CD4-positive, alpha-beta memory T cell (primary cell): ENCODE measurements around the gene DAP. TPM values are rescaled to one million over a fixed set of nuclear protein-coding genes. Genes with fewer than 3 reads are reported as not detected.

ENCODE experiments used
- CTCF ChIA-PET: fragments of 350-600 bp; sonication (Branson Sonifier 250); formaldehyde crosslinking; loops from one replicate; lab custom pipeline; 2021; ENCODE audit warnings: inconsistent platforms; ENCODE audit not compliant: partially characterized antibody; lab: Charles Lee
- POLR2A ChIA-PET: fragments of 350-600 bp; sonication (Branson Sonifier 250); formaldehyde crosslinking; loops from one replicate; lab custom pipeline; 2021; ENCODE audit not compliant: partially characterized antibody; lab: Charles Lee
- DNase-seq, 5 donors: peaks; one replicate each; pipeline versions ENCODE4 v3.0.0 to v3.0.0-alpha.2; 2020 to 2022; ENCODE audit warnings: mixed read lengths in 1 of 5
- H3K27ac ChIP-seq: one replicate; pipeline ENCODE4 v1.7.0; 2013; ENCODE audit warnings: low read depth, low read length
- H3K27me3 ChIP-seq: 2 replicates; pipeline ENCODE4 v1.7.0; 2013; ENCODE audit warnings: mild to moderate bottlenecking, low read length, moderate library complexity; ENCODE audit not compliant: insufficient read depth
- H3K36me3 ChIP-seq: 2 replicates; pipeline ENCODE4 v1.7.0; 2013; ENCODE audit warnings: mild to moderate bottlenecking, low read length, moderate library complexity; ENCODE audit not compliant: insufficient read depth
- H3K4me1 ChIP-seq: 2 replicates; pipeline ENCODE4 v1.7.0; 2013; ENCODE audit warnings: mild to moderate bottlenecking, low read length, moderate library complexity; ENCODE audit not compliant: insufficient read depth
- H3K4me3 ChIP-seq, 2 donors: one replicate each; pipeline ENCODE4 v1.7.0; 2013; ENCODE audit warnings: low read length in 2 of 2, mild to moderate bottlenecking in 1 of 2
- H3K9me3 ChIP-seq, 2 donors: one replicate each; pipeline ENCODE4 v1.7.0; 2013; ENCODE audit warnings: low read length in 2 of 2, control low read depth in 1 of 2; ENCODE audit not compliant: control insufficient read depth in 1 of 2
- H3K27ac Mint-ChIP-seq, 7 donors: one replicate each; pipeline ENCODE4 v1.8.0; 2020 to 2021; ENCODE audit warnings: mixed read lengths in 7 of 7, mild to moderate bottlenecking in 6 of 7, inconsistent platforms in 3 of 7, moderate library complexity in 3 of 7
- H3K27me3 Mint-ChIP-seq, 2 donors: one replicate each; pipeline ENCODE4 v1.8.0; 2020 to 2021; ENCODE audit warnings: mixed read lengths in 2 of 2
- H3K36me3 Mint-ChIP-seq, 2 donors: one replicate each; pipeline ENCODE4 v1.8.0; 2020 to 2021; ENCODE audit warnings: mixed read lengths in 2 of 2, inconsistent platforms in 1 of 2, mild to moderate bottlenecking in 1 of 2
- H3K4me1 Mint-ChIP-seq, 4 donors: one replicate each; pipeline ENCODE4 v1.8.0; 2020 to 2021; ENCODE audit warnings: mixed read lengths in 4 of 4, mild to moderate bottlenecking in 1 of 4
- H3K4me3 Mint-ChIP-seq, 8 donors: one replicate each; pipeline ENCODE4 v1.8.0; 2020 to 2021; ENCODE audit warnings: mixed read lengths in 8 of 8, mild to moderate bottlenecking in 7 of 8, moderate library complexity in 6 of 8, inconsistent platforms in 3 of 8
- H3K9me3 Mint-ChIP-seq, 8 donors: one replicate each; pipeline ENCODE4 v1.8.0; 2020 to 2021; ENCODE audit warnings: mixed read lengths in 8 of 8, mild to moderate bottlenecking in 5 of 8, inconsistent platforms in 3 of 8, moderate library complexity in 1 of 8
- intact Hi-C: fragments of 100-400 bp; cut with micrococcal nuclease; formaldehyde crosslinking; loops from one replicate; pipeline ENCODE4 v1.15.1; 2023
- polyA plus RNA-seq, 2 donors: library from polyadenylated mRNA; unstranded; fragments of 300-500 nt; fragmentation: Illumina TruSeq; gene quantifications; one replicate each; pipeline ENCODE4 v1.2.3, GENCODE V29; 2021
- total RNA-seq, 2 experiments: library from RNA; stranded (reverse); gene quantifications; one replicate each; pipeline ENCODE4 v1.2.3, GENCODE V29; 2021

DAP gene
- total and polyA plus RNA-seq, 4 experiments from 2014 or later = 39.0 to 88.1 (median 39.4) TPM

DNA sequence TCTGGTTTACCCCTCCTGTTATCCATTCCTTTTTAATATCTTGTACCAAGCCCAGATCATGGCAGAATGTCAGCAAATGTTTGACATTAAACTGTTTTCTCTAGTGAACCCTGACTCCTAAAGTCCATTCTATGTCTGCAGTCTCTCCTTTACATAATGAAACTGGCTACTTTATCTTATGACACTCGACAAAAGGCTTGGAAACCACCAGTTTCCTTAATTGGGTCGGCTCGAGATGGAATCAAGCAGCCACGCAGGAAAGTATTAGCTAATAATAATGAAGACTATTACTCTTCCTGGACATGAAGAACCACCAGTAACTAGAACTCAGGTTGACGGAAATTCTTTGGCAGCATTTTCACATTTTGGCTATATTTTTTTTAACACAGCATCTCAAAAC is 17.5 kb downstream of the DAP start:
- no peaks in the 10 kb centered on the region for H3K27me3 Mint-ChIP-seq
- peak overlapping the region in 1 of 8 donors; percentile 5 for H3K4me3 Mint-ChIP-seq
- H3K27ac Mint-ChIP-seq = no peak overlapping the region
- Histone ChIP-seq H3K27ac (no peak overlapping the region), H3K36me3 (peaks cover 22% of the 10 kb centered on the region), H3K27me3 (no peaks in the 10 kb centered on the region), H3K4me3 (no peak overlapping the region), H3K4me1 (no peaks in the 10 kb centered on the region), H3K9me3 (no peaks in the 10 kb centered on the region)
- ChIA-PET POLR2A (no interaction called here), CTCF (no interaction called here)
- intact Hi-C loops = no loop called here
- peaks cover 0 to 12% (median 3%) of the 10 kb centered on the region in 8 donors for H3K9me3 Mint-ChIP-seq
- peaks cover 4 to 14% (median 6%) of the 10 kb centered on the region in 4 donors for H3K4me1 Mint-ChIP-seq
- peaks cover 87 to 88% of the 10 kb centered on the region in 2 donors for H3K36me3 Mint-ChIP-seq
- no peak for DNase-seq

DNA sequence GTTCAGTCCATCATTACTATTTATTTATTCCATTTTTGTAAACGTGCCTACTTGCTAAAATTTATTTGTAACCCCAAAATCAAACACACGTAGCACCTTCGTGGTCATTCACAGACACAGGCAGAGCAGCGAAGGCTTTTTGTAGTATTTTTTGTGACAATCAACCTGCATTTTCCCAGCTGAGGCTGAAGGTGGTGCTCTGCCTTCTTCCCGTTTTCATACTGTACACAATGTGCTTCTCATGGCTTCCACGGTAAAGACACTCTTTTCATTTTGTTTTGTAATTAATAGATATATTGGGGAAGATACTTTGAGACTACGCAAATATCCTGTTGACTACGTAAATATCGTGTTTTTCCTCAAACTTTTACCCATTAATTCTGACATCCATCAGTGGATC is 19.4 kb downstream of the DAP start:
- intact Hi-C loops = no loop called here
- Mint-ChIP-seq H3K27me3 (no peaks in the 10 kb centered on the region), H3K27ac (no peak overlapping the region), H3K9me3 (peaks cover 0 to 12% (median 3%) of the 10 kb centered on the region in 8 donors), H3K36me3 (peaks cover 81 to 82% of the 10 kb centered on the region in 2 donors), H3K4me3 (no peak overlapping the region), H3K4me1 (peaks cover 6 to 22% (median 8%) of the 10 kb centered on the region in 4 donors)
- DNase-seq = no peak
- no peaks in the 10 kb centered on the region for H3K27me3 ChIP-seq
- H3K36me3 ChIP-seq = peaks cover 14% of the 10 kb centered on the region
- no peaks in the 10 kb centered on the region for H3K9me3 ChIP-seq
- no peak overlapping the region for H3K27ac ChIP-seq
- no peak overlapping the region for H3K4me3 ChIP-seq
- POLR2A ChIA-PET = no interaction called here
- no peaks in the 10 kb centered on the region for H3K4me1 ChIP-seq
- CTCF ChIA-PET = no interaction called here

DNA sequence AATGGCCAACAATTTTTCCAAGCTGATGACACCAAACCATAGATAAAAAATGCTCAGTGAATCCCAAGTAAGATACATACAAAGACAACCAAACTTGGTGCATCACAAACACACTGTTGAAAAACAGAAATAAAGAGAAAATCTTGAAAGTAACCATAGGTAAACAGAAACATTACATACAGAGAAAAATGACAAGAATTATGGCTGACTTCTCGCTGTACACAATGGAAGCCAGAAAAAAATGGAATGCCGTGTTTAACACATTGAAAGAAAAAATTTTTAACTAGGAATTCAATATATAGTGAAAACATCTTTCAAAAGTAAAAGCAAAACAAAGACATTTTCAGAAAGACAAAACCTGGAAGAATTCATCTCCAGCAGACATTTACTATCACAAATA is 20.6 kb downstream of the DAP start:
- Mint-ChIP-seq H3K27ac (peak overlapping the region in 2 of 7 donors; percentile 31 to 47), H3K36me3 (peaks cover 72 to 78% of the 10 kb centered on the region in 2 donors), H3K4me1 (peaks cover 6 to 28% (median 9%) of the 10 kb centered on the region in 4 donors), H3K4me3 (no peak overlapping the region), H3K9me3 (peaks cover 0 to 12% (median 3%) of the 10 kb centered on the region in 8 donors), H3K27me3 (no peaks in the 10 kb centered on the region)
- no peak overlapping the region for H3K4me3 ChIP-seq
- ChIA-PET POLR2A (no interaction called here), CTCF (no interaction called here)
- no peak for DNase-seq
- intact Hi-C loops = no loop called here
- no peaks in the 10 kb centered on the region for H3K27me3 ChIP-seq
- no peak overlapping the region for H3K27ac ChIP-seq
- H3K9me3 ChIP-seq = no peaks in the 10 kb centered on the region
- H3K36me3 ChIP-seq = peaks cover 12% of the 10 kb centered on the region
- H3K4me1 ChIP-seq = no peaks in the 10 kb centered on the region

DNA sequence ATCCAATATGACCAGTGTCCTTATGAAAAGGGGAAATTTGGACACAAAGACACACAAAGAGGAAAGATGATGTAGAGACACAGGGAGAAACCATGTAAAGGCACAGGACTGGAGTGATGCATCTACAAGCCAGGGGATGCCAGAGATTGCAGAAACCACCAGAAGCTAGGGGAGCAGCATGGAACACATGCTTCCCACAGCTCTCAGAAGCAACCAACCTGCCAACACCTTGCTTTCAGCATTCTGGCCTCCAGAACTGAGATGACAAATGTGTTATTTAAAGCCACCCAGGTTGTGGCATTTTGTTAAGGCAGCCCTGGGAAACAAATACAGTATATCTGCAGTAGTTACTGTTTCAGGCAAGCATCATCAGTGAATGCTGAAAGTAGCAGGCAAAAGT is 23.2 kb downstream of the DAP start:
- POLR2A ChIA-PET = interaction anchor here (0.6 kb wide), 1 partner anchor 194 kb away, joined by 3 read pairs; no protein-coding TSS in a partner anchor
- intact Hi-C loops = no loop called here

DNA sequence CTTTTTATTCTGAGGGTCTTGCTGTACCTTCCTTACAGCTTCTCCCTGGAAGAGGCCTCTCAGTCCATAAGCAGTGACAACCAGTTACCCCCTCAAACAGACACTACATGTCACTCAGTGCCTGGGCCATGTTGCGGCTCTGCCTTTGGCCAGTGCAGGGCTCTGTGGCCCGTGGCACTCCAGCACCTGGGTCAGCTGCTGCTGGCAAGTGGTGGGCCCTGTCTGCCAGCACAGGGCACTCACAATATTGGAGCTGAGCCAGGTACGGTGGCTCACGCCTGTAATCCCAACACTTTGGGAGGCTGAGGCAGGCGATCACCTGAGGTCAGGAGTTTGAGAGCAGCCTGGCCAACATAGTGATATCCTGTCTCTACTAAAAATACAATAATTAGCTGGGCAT is 24.2 kb downstream of the DAP start:
- no peaks in the 10 kb centered on the region for H3K9me3 ChIP-seq
- intact Hi-C loops = no loop called here
- H3K27me3 Mint-ChIP-seq = no peaks in the 10 kb centered on the region
- H3K9me3 Mint-ChIP-seq = peaks cover 0 to 12% (median 3%) of the 10 kb centered on the region in 8 donors
- H3K4me3 ChIP-seq = no peak overlapping the region
- no peak overlapping the region for H3K4me3 Mint-ChIP-seq
- H3K27ac ChIP-seq = no peak overlapping the region
- peaks cover 5% of the 10 kb centered on the region for H3K4me1 ChIP-seq
- H3K27ac Mint-ChIP-seq = no peak overlapping the region
- ChIA-PET CTCF (no interaction called here), POLR2A (no interaction called here)
- H3K36me3 Mint-ChIP-seq = peaks cover 60 to 62% of the 10 kb centered on the region in 2 donors
- H3K27me3 ChIP-seq = no peaks in the 10 kb centered on the region
- H3K4me1 Mint-ChIP-seq = peaks cover 6 to 27% (median 7%) of the 10 kb centered on the region in 4 donors
- no peak for DNase-seq
- H3K36me3 ChIP-seq = no peaks in the 10 kb centered on the region

More for the DNA sequence above, 23.2 kb downstream of the DAP start:
- Mint-ChIP-seq H3K4me1 (peaks cover 6 to 27% (median 9%) of the 10 kb centered on the region in 4 donors), H3K36me3 (peaks cover 62 to 63% of the 10 kb centered on the region in 2 donors), H3K4me3 (no peak overlapping the region), H3K9me3 (peaks cover 0 to 12% (median 3%) of the 10 kb centered on the region in 8 donors), H3K27me3 (no peaks in the 10 kb centered on the region), H3K27ac (no peak overlapping the region)
- DNase-seq = no peak
- H3K27ac ChIP-seq = no peak overlapping the region
- peaks cover 5% of the 10 kb centered on the region for H3K4me1 ChIP-seq
- H3K36me3 ChIP-seq = no peaks in the 10 kb centered on the region
- H3K9me3 ChIP-seq = no peaks in the 10 kb centered on the region
- no peaks in the 10 kb centered on the region for H3K27me3 ChIP-seq
- no peak overlapping the region for H3K4me3 ChIP-seq
- CTCF ChIA-PET = no interaction called here

DNA sequence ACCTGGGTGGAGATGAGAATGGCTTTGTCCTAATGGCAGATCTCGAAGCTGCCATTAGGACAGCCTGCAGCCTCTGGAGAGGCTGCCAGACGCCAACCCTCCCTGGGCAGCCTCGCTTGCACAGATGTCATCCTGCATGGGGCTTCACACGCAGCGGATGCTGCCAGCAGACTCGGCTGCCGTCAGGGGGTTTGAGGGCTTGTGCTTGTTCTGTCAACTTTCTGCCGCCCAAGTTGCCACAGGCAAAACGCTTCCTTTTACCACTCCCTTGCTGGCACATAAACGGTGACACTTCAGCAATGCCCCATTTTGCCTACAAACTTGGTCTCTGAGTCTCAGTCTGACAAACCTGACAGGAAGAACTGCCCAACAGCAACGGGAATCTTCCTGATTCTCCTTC is 24.7 kb downstream of the DAP start:
- POLR2A ChIA-PET = no interaction called here
- H3K9me3 Mint-ChIP-seq = peaks cover 0 to 12% (median 2%) of the 10 kb centered on the region in 8 donors

DNA sequence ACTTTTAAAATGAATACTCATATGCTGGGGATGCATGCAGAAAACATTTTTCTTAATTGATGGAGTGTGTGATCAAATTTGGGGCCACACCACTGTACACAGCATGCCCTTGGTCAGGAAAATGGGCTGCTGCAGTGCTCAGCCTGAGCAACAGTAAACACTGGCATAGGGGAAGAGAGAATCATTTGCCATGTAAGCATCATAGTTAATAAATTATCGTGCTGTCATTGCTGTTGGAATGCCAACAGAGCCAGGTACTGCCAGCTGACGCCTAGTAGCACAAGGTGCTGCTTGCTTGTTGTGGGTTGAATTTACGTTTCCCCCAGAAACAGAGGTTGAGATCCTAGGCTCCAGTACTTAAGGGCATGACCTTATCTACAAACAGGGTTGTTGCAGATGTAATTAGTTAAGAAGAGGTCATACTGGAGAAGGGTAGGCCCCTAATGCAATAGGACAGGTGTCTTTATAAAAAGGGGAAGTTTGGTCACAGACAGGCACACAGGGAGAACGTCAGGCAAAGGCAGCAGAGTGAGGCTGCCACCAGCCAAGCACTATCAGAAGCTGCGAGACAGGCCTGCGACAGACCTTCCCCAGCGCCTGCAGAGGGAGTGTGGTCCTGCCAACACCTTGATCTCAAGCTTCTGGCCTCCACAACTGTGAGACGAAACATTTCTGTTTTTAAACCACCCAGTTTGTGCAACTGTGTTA is 25.3 kb downstream of the DAP start:
- Mint-ChIP-seq H3K27me3 (no peaks in the 10 kb centered on the region), H3K4me1 (peaks cover 6 to 27% (median 7%) of the 10 kb centered on the region in 4 donors), H3K27ac (no peak overlapping the region), H3K4me3 (peak overlapping the region in 1 of 8 donors; percentile 41), H3K36me3 (peaks cover 51% of the 10 kb centered on the region in 2 donors), H3K9me3 (peaks cover 0 to 7% (median 2%) of the 10 kb centered on the region in 8 donors)
- Histone ChIP-seq H3K4me3 (no peak overlapping the region), H3K27ac (no peak overlapping the region), H3K27me3 (no peaks in the 10 kb centered on the region), H3K36me3 (no peaks in the 10 kb centered on the region), H3K9me3 (no peaks in the 10 kb centered on the region), H3K4me1 (peaks cover 5% of the 10 kb centered on the region)
- CTCF ChIA-PET = no interaction called here
- no peak for DNase-seq
- POLR2A ChIA-PET = no interaction called here
- intact Hi-C loops = no loop called here

More for the DNA sequence above, 24.7 kb downstream of the DAP start:
- no peak overlapping the region for H3K27ac ChIP-seq
- no peaks in the 10 kb centered on the region for H3K9me3 ChIP-seq
- CTCF ChIA-PET = no interaction called here
- no peaks in the 10 kb centered on the region for H3K27me3 Mint-ChIP-seq
- no peak overlapping the region for H3K4me3 ChIP-seq
- no peak overlapping the region for H3K27ac Mint-ChIP-seq
- H3K4me3 Mint-ChIP-seq = no peak overlapping the region
- intact Hi-C loops = no loop called here
- no peak for DNase-seq
- H3K27me3 ChIP-seq = no peaks in the 10 kb centered on the region
- peaks cover 6 to 27% (median 7%) of the 10 kb centered on the region in 4 donors for H3K4me1 Mint-ChIP-seq
- H3K4me1 ChIP-seq = peaks cover 5% of the 10 kb centered on the region
- peaks cover 56 to 57% of the 10 kb centered on the region in 2 donors for H3K36me3 Mint-ChIP-seq
- H3K36me3 ChIP-seq = no peaks in the 10 kb centered on the region
